ENCODE data around the gene SAMD5. TPM values are rescaled to one million over a fixed set of nuclear protein-coding genes. Genes with fewer than 3 reads are reported as not detected.

The SAMD5 gene
- total RNA-seq, 1 donor from 2014 or later, result 18.6 TPM

- Mint-ChIP-seq H3K4me1 (ENCODE audit: unreplicated experiment) (peaks cover 6% of the 10 kb centered on the region), H3K9me3 (ENCODE audit: unreplicated experiment) (peaks cover 12% of the 10 kb centered on the region), H3K36me3 (ENCODE audit: unreplicated experiment) (peaks cover 2% of the 10 kb centered on the region), H3K4me3 (ENCODE audit: unreplicated experiment) (no peak overlapping the region), H3K27ac (ENCODE audit: unreplicated experiment) (peak overlapping the region; percentile 15), H3K27me3 (ENCODE audit: unreplicated experiment) (no peaks in the 10 kb centered on the region)
- TF ChIP-seq CTCF (IDR thresholded peaks at IDR 0.05), result no peak
- no peak for DNase-seq (ENCODE audit: extremely low spot score, unreplicated experiment)
Observed at GRCh38 chr6:147468634-147469033, 39.9 kb upstream of the SAMD5 start.

DNA sequence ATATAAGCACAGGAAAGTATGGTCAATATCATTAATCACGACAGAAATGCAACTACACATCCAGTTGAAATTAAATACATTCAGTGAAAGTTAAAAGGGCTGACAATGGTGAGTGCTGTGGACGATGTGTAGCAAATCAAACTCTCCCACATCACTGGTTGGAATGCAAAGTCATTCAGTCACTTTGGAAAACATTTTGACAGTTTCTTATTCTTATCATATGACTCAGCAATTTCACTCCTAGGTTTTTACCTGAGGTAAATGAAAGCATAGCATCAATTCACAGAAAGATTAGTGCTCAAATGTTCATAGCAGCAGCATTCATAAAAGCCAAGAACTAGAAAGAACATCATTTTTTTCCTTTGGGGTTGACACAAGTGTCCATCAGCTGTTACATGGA, 28.6 kb upstream of the SAMD5 start:
- TF ChIP-seq CTCF (IDR thresholded peaks at IDR 0.05), result no peak
- no peaks in the 10 kb centered on the region for H3K27me3 Mint-ChIP-seq (ENCODE audit: unreplicated experiment)
- no peaks in the 10 kb centered on the region for H3K36me3 Mint-ChIP-seq (ENCODE audit: unreplicated experiment)
- no peaks in the 10 kb centered on the region for H3K4me1 Mint-ChIP-seq (ENCODE audit: unreplicated experiment)
- peaks cover 8% of the 10 kb centered on the region for H3K9me3 Mint-ChIP-seq (ENCODE audit: unreplicated experiment)
- no peak for DNase-seq (ENCODE audit: extremely low spot score, unreplicated experiment)
- H3K27ac Mint-ChIP-seq (ENCODE audit: unreplicated experiment), result no peak overlapping the region
- no peak overlapping the region for H3K4me3 Mint-ChIP-seq (ENCODE audit: unreplicated experiment)

GRCh38 chr6:147486683-147487082, 21.8 kb upstream of the SAMD5 start:
- H3K27ac Mint-ChIP-seq (ENCODE audit: unreplicated experiment), result peak overlapping the region; percentile 35
- no peak for DNase-seq (ENCODE audit: extremely low spot score, unreplicated experiment)
- H3K27me3 Mint-ChIP-seq (ENCODE audit: unreplicated experiment), result no peaks in the 10 kb centered on the region
- H3K4me3 Mint-ChIP-seq (ENCODE audit: unreplicated experiment), result no peak overlapping the region
- H3K36me3 Mint-ChIP-seq (ENCODE audit: unreplicated experiment), result no peaks in the 10 kb centered on the region
- peaks cover 4% of the 10 kb centered on the region for H3K4me1 Mint-ChIP-seq (ENCODE audit: unreplicated experiment)
- H3K9me3 Mint-ChIP-seq (ENCODE audit: unreplicated experiment), result peaks cover 3% of the 10 kb centered on the region
- no peak for TF ChIP-seq CTCF (IDR thresholded peaks at IDR 0.05)

- DNase-seq (ENCODE audit: extremely low spot score, unreplicated experiment), result no peak
- no peaks in the 10 kb centered on the region for H3K27me3 Mint-ChIP-seq (ENCODE audit: unreplicated experiment)
- no peaks in the 10 kb centered on the region for H3K36me3 Mint-ChIP-seq (ENCODE audit: unreplicated experiment)
- H3K9me3 Mint-ChIP-seq (ENCODE audit: unreplicated experiment), result peaks cover 3% of the 10 kb centered on the region
- H3K4me1 Mint-ChIP-seq (ENCODE audit: unreplicated experiment), result no peaks in the 10 kb centered on the region
- TF ChIP-seq CTCF (IDR thresholded peaks at IDR 0.05), result no peak
- no peak overlapping the region for H3K27ac Mint-ChIP-seq (ENCODE audit: unreplicated experiment)
- H3K4me3 Mint-ChIP-seq (ENCODE audit: unreplicated experiment), result no peak overlapping the region
Observed at GRCh38 chr6:147497472-147497871, 11.0 kb upstream of the SAMD5 start.

DNA sequence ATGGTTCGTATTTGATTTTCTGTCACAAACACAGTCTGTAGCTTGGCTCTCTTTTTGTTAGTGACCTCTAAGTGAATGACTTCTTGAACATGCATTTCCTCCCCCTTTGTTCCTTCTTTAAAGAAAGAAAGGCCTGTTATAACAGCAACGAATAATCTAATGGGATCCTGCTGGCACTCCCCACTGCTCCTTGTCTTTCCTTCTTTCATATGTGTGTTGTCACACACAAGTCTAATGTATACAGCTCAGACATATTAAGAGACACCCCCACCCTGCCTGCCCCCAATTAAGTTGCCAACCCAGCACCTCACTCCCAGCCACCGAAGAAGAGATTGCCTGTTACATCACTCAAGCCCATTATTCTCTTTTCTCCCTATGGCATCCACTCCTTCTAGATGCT, 4.9 kb upstream of the SAMD5 start:
- H3K27me3 Mint-ChIP-seq (ENCODE audit: unreplicated experiment), result no peaks in the 10 kb centered on the region
- H3K4me1 Mint-ChIP-seq (ENCODE audit: unreplicated experiment), result peaks cover 11% of the 10 kb centered on the region
- no peak for TF ChIP-seq CTCF (IDR thresholded peaks at IDR 0.05)
- DNase-seq (ENCODE audit: extremely low spot score, unreplicated experiment), result no peak
- no peaks in the 10 kb centered on the region for H3K36me3 Mint-ChIP-seq (ENCODE audit: unreplicated experiment)
- no peak overlapping the region for H3K4me3 Mint-ChIP-seq (ENCODE audit: unreplicated experiment)
- H3K9me3 Mint-ChIP-seq (ENCODE audit: unreplicated experiment), result no peaks in the 10 kb centered on the region
- H3K27ac Mint-ChIP-seq (ENCODE audit: unreplicated experiment), result no peak overlapping the region

All from osteocyte (in vitro differentiated cells).